H9 (cell line): ENCODE measurements around the gene IRF6. TPM values are rescaled to one million over a fixed set of nuclear protein-coding genes. Genes with fewer than 3 reads are reported as not detected.

Experiments used
- DNase-seq: peaks from one replicate; pipeline ENCODE4 v3.0.0-alpha.2; 2017
- H2AFZ ChIP-seq: one replicate; pipeline ENCODE4 v1.6.1; 2013; ENCODE audit warnings: mild to moderate bottlenecking, low read length, control low read depth, moderate library complexity
- H2AK5ac ChIP-seq: 2 replicates; pipeline ENCODE4 v1.6.1; 2013; ENCODE audit warnings: low read length, control low read depth, mixed read lengths; ENCODE audit not compliant: insufficient read length
- H2BK120ac ChIP-seq: one replicate; pipeline ENCODE4 v1.6.1; 2013; ENCODE audit warnings: low read depth, mild to moderate bottlenecking, low read length, control low read depth, inconsistent platforms; ENCODE audit not compliant: poor library complexity, severe bottlenecking
- H2BK12ac ChIP-seq: 2 replicates; pipeline ENCODE4 v1.6.1; 2013; ENCODE audit warnings: low read length, control low read depth, mixed read lengths, low read depth; ENCODE audit not compliant: insufficient read length
- H2BK15ac ChIP-seq: 2 replicates; pipeline ENCODE4 v1.6.1; 2013; ENCODE audit warnings: low read depth, low read length, control low read depth
- H2BK20ac ChIP-seq: one replicate; pipeline ENCODE4 v1.6.1; 2013; ENCODE audit warnings: low read depth, mild to moderate bottlenecking, low read length, control low read depth, inconsistent platforms; ENCODE audit not compliant: poor library complexity, severe bottlenecking
- H2BK5ac ChIP-seq: 2 replicates; pipeline ENCODE4 v1.6.1; 2013; ENCODE audit warnings: low read length, control low read depth, mixed read lengths; ENCODE audit not compliant: insufficient read length
- H3K14ac ChIP-seq: 2 replicates; pipeline ENCODE4 v1.6.1; 2013; ENCODE audit warnings: low read length, control low read depth; ENCODE audit not compliant: insufficient read depth
- H3K18ac ChIP-seq: 2 replicates; pipeline ENCODE4 v1.6.1; 2013; ENCODE audit warnings: low read depth, mild to moderate bottlenecking, mixed read lengths, low read length, control low read depth; ENCODE audit not compliant: insufficient read length
- H3K23ac ChIP-seq: 2 replicates; pipeline ENCODE4 v1.6.1; 2013; ENCODE audit warnings: low read length, control low read depth, mixed read lengths, low read depth; ENCODE audit not compliant: insufficient read length
- H3K23me2 ChIP-seq: 2 replicates; pipeline ENCODE4 v1.6.1; 2013; ENCODE audit warnings: low read depth, mild to moderate bottlenecking, mixed read lengths, low read length, control low read depth; ENCODE audit not compliant: insufficient read length, poor library complexity, severe bottlenecking
- H3K27ac ChIP-seq: 2 replicates; pipeline ENCODE4 v1.5.1; 2013; ENCODE audit warnings: low read length, control low read depth, mixed read lengths, low read depth; ENCODE audit not compliant: insufficient read length
- H3K27me3 ChIP-seq: 2 replicates; pipeline ENCODE4 v1.6.1; 2013; ENCODE audit warnings: low read length, control low read depth, inconsistent platforms; ENCODE audit not compliant: insufficient read depth
- H3K4ac ChIP-seq: 2 replicates; pipeline ENCODE4 v1.6.1; 2013; ENCODE audit warnings: low read depth, mild to moderate bottlenecking, control low read depth, inconsistent platforms, low read length, moderate library complexity
- H3K4me1 ChIP-seq: 2 replicates; pipeline ENCODE4 v1.6.1; 2013; ENCODE audit warnings: low read length, control low read depth, inconsistent platforms; ENCODE audit not compliant: insufficient read depth
- H3K4me2 ChIP-seq: 2 replicates; pipeline ENCODE4 v1.6.1; 2013; ENCODE audit warnings: low read length, control low read depth, mixed read lengths; ENCODE audit not compliant: insufficient read length, insufficient read depth
- H3K56ac ChIP-seq: 2 replicates; pipeline ENCODE4 v1.6.1; 2013; ENCODE audit warnings: low read depth, mild to moderate bottlenecking, mixed read lengths, low read length, control low read depth; ENCODE audit not compliant: insufficient read length
- H3K79me1 ChIP-seq: 2 replicates; pipeline ENCODE4 v1.6.1; 2013; ENCODE audit warnings: low read depth, mild to moderate bottlenecking, moderate library complexity, low read length, control low read depth, inconsistent platforms; ENCODE audit not compliant: insufficient read depth, poor library complexity, severe bottlenecking
- H3K79me2 ChIP-seq: 2 replicates; pipeline ENCODE4 v1.6.1; 2013; ENCODE audit warnings: low read length, control low read depth, inconsistent platforms; ENCODE audit not compliant: insufficient read depth
- H3K9ac ChIP-seq: 2 replicates; pipeline ENCODE4 v1.6.1; 2013; ENCODE audit warnings: low read length, control low read depth, mixed read lengths; ENCODE audit not compliant: insufficient read length; ENCODE audit errors: extremely low read depth
- H3K9me3 ChIP-seq: one replicate; pipeline ENCODE4 v1.6.1; 2013; ENCODE audit warnings: low read depth, low read length, inconsistent platforms; ENCODE audit not compliant: control insufficient read depth
- H3T11ph ChIP-seq: one replicate; pipeline ENCODE4 v1.6.1; 2013; ENCODE audit warnings: mild to moderate bottlenecking, low read length, control low read depth, inconsistent platforms
- H4K20me1 ChIP-seq: one replicate; pipeline ENCODE4 v1.6.1; 2013; ENCODE audit not compliant: control insufficient read depth, insufficient read length, insufficient read depth
- H4K5ac ChIP-seq: 2 replicates; pipeline ENCODE4 v1.6.1; 2013; ENCODE audit warnings: low read depth, mild to moderate bottlenecking, mixed read lengths, low read length, control low read depth; ENCODE audit not compliant: insufficient read length
- H4K8ac ChIP-seq: replicated peaks from 2 replicates; pipeline ENCODE4 v1.6.1; 2013; ENCODE audit warnings: low read length, control low read depth, mixed read lengths, low read depth; ENCODE audit not compliant: insufficient read length
- H4K91ac ChIP-seq: 2 replicates; pipeline ENCODE4 v1.6.1; 2013; ENCODE audit warnings: low read depth, mild to moderate bottlenecking, moderate library complexity, mixed read lengths, low read length, control low read depth; ENCODE audit not compliant: insufficient read length
- H3K27ac Mint-ChIP-seq, 3 experiments: 2 replicates in 2 of 3; 3 replicates in 1 of 3; pipeline ENCODE4 v1.8.0; 2020 to 2021; ENCODE audit warnings: mixed read lengths in 3 of 3, mild to moderate bottlenecking in 1 of 3, moderate library complexity in 1 of 3
- H3K27me3 Mint-ChIP-seq: 2 replicates; pipeline ENCODE4 v1.8.0; 2021; ENCODE audit warnings: low read depth, mild to moderate bottlenecking, moderate library complexity, mixed read lengths
- H3K36me3 Mint-ChIP-seq, 3 experiments: 2 replicates in 2 of 3; 3 replicates in 1 of 3; pipeline ENCODE4 v1.8.0; 2020 to 2021; ENCODE audit warnings: low read depth in 3 of 3, mixed read lengths in 3 of 3; ENCODE audit not compliant: insufficient read depth in 1 of 3
- H3K4me1 Mint-ChIP-seq, 2 experiments: 2 replicates each; pipeline ENCODE4 v1.8.0; 2020; ENCODE audit warnings: mixed read lengths in 2 of 2
- H3K4me3 Mint-ChIP-seq, 2 experiments: 2 replicates in 1 of 2; 3 replicates in 1 of 2; pipeline ENCODE4 v1.8.0; 2020 to 2021; ENCODE audit warnings: mild to moderate bottlenecking in 2 of 2, mixed read lengths in 2 of 2, moderate library complexity in 1 of 2
- H3K9me3 Mint-ChIP-seq, 2 experiments: 2 replicates in 1 of 2; 3 replicates in 1 of 2; pipeline ENCODE4 v1.8.0; 2020; ENCODE audit warnings: mild to moderate bottlenecking in 2 of 2, mixed read lengths in 2 of 2, moderate library complexity in 1 of 2
- CTCF ChIP-seq: fragments of 200-600 bp; sonication (generic); conservative IDR thresholded peaks from 3 replicates; pipeline ENCODE4 v1.8.0; 2021; ENCODE audit warnings: antibody characterized with exemption, mild to moderate bottlenecking
- WGBS: extraction: QIAGEN DNeasy Blood & Tissue Kit; methylation state at CpG from one replicate; pipeline ENCODE4 v1.1.7; 2013; ENCODE audit warnings: missing lambda C conversion rate, low lambda C conversion rate, mixed read lengths; ENCODE audit not compliant: insufficient read length; ENCODE audit errors: extremely low coverage; 5-methylcytosine and 5-hydroxymethylcytosine counted together
- total RNA-seq: library from RNA; stranded (reverse); gene quantifications from 2 replicates; pipeline ENCODE4 v1.2.1, GENCODE V29; 2021

The IRF6 gene
- total RNA-seq, 1 experiment from 2014 or later: 7.1 TPM

- Histone ChIP-seq H2BK5ac (no peak overlapping the region), H3T11ph (no peak overlapping the region), H2BK12ac (no peak overlapping the region), H3K4me2 (no peak overlapping the region), H3K27ac (no peak overlapping the region), H2BK15ac (no peak overlapping the region), H3K4me1 (no peaks in the 10 kb centered on the region), H3K27me3 (no peaks in the 10 kb centered on the region; the same call in 1 of the 2 replicates), H4K91ac (no peak overlapping the region), H4K5ac (no peak overlapping the region), H3K14ac (no peak overlapping the region), H3K79me1 (no peaks in the 10 kb centered on the region), H3K9ac (no peak overlapping the region), H4K8ac (no peak overlapping the region), H3K9me3 (no peaks in the 10 kb centered on the region), H2AFZ (no peak overlapping the region), H2BK20ac (no peak overlapping the region), H3K56ac (no peak overlapping the region), H3K23me2 (no peaks in the 10 kb centered on the region), H4K20me1 (no peaks in the 10 kb centered on the region), H3K79me2 (no peaks in the 10 kb centered on the region), H3K4ac (no peak overlapping the region), H2BK120ac (no peak overlapping the region), H2AK5ac (no peak overlapping the region), H3K18ac (no peak overlapping the region), H3K23ac (no peak overlapping the region)
- Mint-ChIP-seq H3K36me3 (no peaks in the 10 kb centered on the region), H3K4me3 (no peak overlapping the region), H3K4me1 (peaks cover 7 to 11% of the 10 kb centered on the region in 2 experiments), H3K9me3 (peaks cover 0 to 3% of the 10 kb centered on the region in 2 experiments; a peak in 1 of 5 replicates), H3K27me3 (peaks cover 29% of the 10 kb centered on the region), H3K27ac (no peak overlapping the region; a peak in 1 of 7 replicates)
- peak; percentile 83 for TF ChIP-seq CTCF
- no CpG with 5 or more reads among the region's 12 CpGs for WGBS
- DNase-seq: no peak
Measured at GRCh38 chr1:209823143-209824041, 17.4 kb upstream of the IRF6 start.
